PC-9 (cell line): ENCODE data around the gene DCTN4. TPM values are rescaled to one million over a fixed set of nuclear protein-coding genes. Genes with fewer than 3 reads are reported as not detected.

Experiments used
- BruUV-seq: library from RNA; stranded (reverse); fragments of 400-500 nt; replicated peaks from 2 replicates; lab custom pipeline; 2021; lab: Mats Ljungman, UMichigan
- CTCF ChIA-PET: fragments of 300-600 bp; sonication (Branson Sonifier 250); formaldehyde crosslinking; loops from one replicate; lab custom pipeline; 2022; ENCODE audit warnings: antibody characterized with exemption; lab: Charles Lee
- POLR2A ChIA-PET: fragments of 300-600 bp; sonication (Branson Sonifier 250); formaldehyde crosslinking; loops from one replicate; lab custom pipeline; 2022; ENCODE audit warnings: antibody characterized with exemption; ENCODE audit not compliant: unreplicated experiment; lab: Charles Lee
- DNase-seq, 2 experiments: peaks; one replicate each; pipeline versions ENCODE4 v3.0.0 to v3.0.0-alpha.2; 2015 to 2022; ENCODE audit warnings: mixed read lengths in 1 of 2
- H2AFZ ChIP-seq: fragments of 200-600 bp; sonication (generic); 2 replicates; pipeline ENCODE4 v1.8.1; 2017; ENCODE audit warnings: antibody characterized with exemption
- H3F3A ChIP-seq: fragments of 200-600 bp; sonication (generic); 2 replicates; pipeline ENCODE4 v1.8.1; 2017; ENCODE audit warnings: antibody characterized with exemption, mild to moderate bottlenecking, low read depth; ENCODE audit not compliant: insufficient read depth
- H3K27ac ChIP-seq: fragments of 200-600 bp; sonication (generic); 2 replicates; pipeline ENCODE4 v1.6.1; 2016; ENCODE audit warnings: mixed run types
- H3K27me3 ChIP-seq: fragments of 200-600 bp; sonication (generic); 2 replicates; pipeline ENCODE4 v1.6.1; 2016; ENCODE audit warnings: low read depth, mixed run types; ENCODE audit not compliant: insufficient read depth
- H3K36me3 ChIP-seq: fragments of 200-600 bp; sonication (generic); 2 replicates; pipeline ENCODE4 v1.6.1; 2016; ENCODE audit warnings: low read depth, mixed run types
- H3K4me1 ChIP-seq: fragments of 200-600 bp; sonication (generic); replicated peaks from 2 replicates; pipeline ENCODE4 v1.6.1; 2016; ENCODE audit warnings: mixed run types; ENCODE audit not compliant: insufficient read depth
- H3K4me2 ChIP-seq: fragments of 200-600 bp; sonication (generic); 2 replicates; pipeline ENCODE4 v1.6.1; 2017; ENCODE audit warnings: mixed run types
- H3K4me3 ChIP-seq: fragments of 200-600 bp; sonication (generic); 2 replicates; pipeline ENCODE4 v1.6.1; 2016; ENCODE audit warnings: mixed run types
- H3K79me2 ChIP-seq: fragments of 200-600 bp; sonication (generic); 2 replicates; pipeline ENCODE4 v1.6.1; 2017; ENCODE audit warnings: low read depth, mixed run types
- H3K9me2 ChIP-seq: fragments of 200-600 bp; sonication (generic); 2 replicates; pipeline ENCODE4 v1.8.1; 2017; ENCODE audit warnings: mild to moderate bottlenecking; ENCODE audit not compliant: insufficient read depth
- H3K9me3 ChIP-seq: fragments of 200-600 bp; sonication (generic); 2 replicates; pipeline ENCODE4 v1.8.1; 2016; ENCODE audit warnings: low read depth; ENCODE audit not compliant: insufficient read depth
- H4K20me1 ChIP-seq: fragments of 200-600 bp; sonication (generic); 2 replicates; pipeline ENCODE4 v1.8.1; 2017; ENCODE audit not compliant: insufficient read depth
- CTCF ChIP-seq: fragments of 200-600 bp; sonication (generic); conservative IDR thresholded peaks from 2 replicates; pipeline ENCODE4 v1.6.1; 2017; ENCODE audit warnings: mixed run types, antibody characterized with exemption, mild to moderate bottlenecking, moderate library complexity
- EZH2 ChIP-seq: fragments of 200-600 bp; sonication (generic); IDR thresholded peaks from 2 replicates; pipeline ENCODE4 v1.8.0; 2017; ENCODE audit warnings: antibody characterized with exemption, low read depth
- intact Hi-C: fragments of 100-400 bp; cut with micrococcal nuclease; formaldehyde crosslinking; loops from one replicate; pipeline ENCODE4 v1.10.0; 2022; ENCODE audit not compliant: unreplicated experiment
- total RNA-seq: library from RNA; stranded (reverse); gene quantifications from 2 replicates; pipeline ENCODE4 v1.2.3, GENCODE V29; 2021

DCTN4 gene
- total RNA-seq, 1 experiment from 2014 or later: 49.1 TPM

GRCh38 chr5:150670948-150671310 is 87.9 kb downstream of the DCTN4 start:
- Histone ChIP-seq H3K27me3 (no peaks in the 10 kb centered on the region), H3K4me3 (no peak overlapping the region), H3K4me1 (no peaks in the 10 kb centered on the region), H4K20me1 (no peaks in the 10 kb centered on the region), H3K79me2 (no peaks in the 10 kb centered on the region), H3K9me3 (no peaks in the 10 kb centered on the region), H3F3A (no peaks in the 10 kb centered on the region; the same call in 1 of the 2 replicates), H3K27ac (no peak overlapping the region), H3K4me2 (no peak overlapping the region), H3K9me2 (no peaks in the 10 kb centered on the region), H3K36me3 (no peaks in the 10 kb centered on the region), H2AFZ (no peak overlapping the region)
- ChIA-PET CTCF (no interaction called here), POLR2A (no interaction called here)
- intact Hi-C loops: no loop called here
- no peak for DNase-seq
- TF ChIP-seq EZH2: no peak
- no peak for TF ChIP-seq CTCF
- no TSS peak for BruUV-seq

GRCh38 chr5:150670275-150670947 is 88.4 kb downstream of the DCTN4 start:
- ChIA-PET CTCF (no interaction called here), POLR2A (no interaction called here)
- no peaks in the 10 kb centered on the region for H3K79me2 ChIP-seq
- TF ChIP-seq EZH2 (no peak), CTCF (no peak)
- H3K4me1 ChIP-seq: no peaks in the 10 kb centered on the region
- H3K36me3 ChIP-seq: no peaks in the 10 kb centered on the region
- no peaks in the 10 kb centered on the region for H3K9me3 ChIP-seq
- BruUV-seq: no TSS peak
- intact Hi-C loops: no loop called here
- no peaks in the 10 kb centered on the region for H4K20me1 ChIP-seq
- no peaks in the 10 kb centered on the region for H3K9me2 ChIP-seq
- no peak overlapping the region for H3K4me2 ChIP-seq
- H3K27me3 ChIP-seq: no peaks in the 10 kb centered on the region
- DNase-seq: no peak
- H3K4me3 ChIP-seq: no peak overlapping the region
- no peaks in the 10 kb centered on the region; the same call in 1 of the 2 replicates for H3F3A ChIP-seq
- H2AFZ ChIP-seq: no peak overlapping the region
- no peak overlapping the region for H3K27ac ChIP-seq

GRCh38 chr5:150665044-150665443 is 93.8 kb downstream of the DCTN4 start:
- no peaks in the 10 kb centered on the region for H3K9me2 ChIP-seq
- H3K27me3 ChIP-seq: peaks cover 20% of the 10 kb centered on the region
- BruUV-seq: no TSS peak
- no peak for DNase-seq
- TF ChIP-seq EZH2 (no peak), CTCF (no peak)
- H3K36me3 ChIP-seq: no peaks in the 10 kb centered on the region
- no peak overlapping the region for H3K27ac ChIP-seq
- ChIA-PET CTCF (interaction anchor here (0.7 kb wide), 1 partner anchor 10 kb away, joined by 3 read pairs; no protein-coding TSS in a partner anchor), POLR2A (no interaction called here)
- no peak overlapping the region for H3K4me2 ChIP-seq
- no peaks in the 10 kb centered on the region for H3K9me3 ChIP-seq
- H3F3A ChIP-seq: no peaks in the 10 kb centered on the region
- H2AFZ ChIP-seq: no peak overlapping the region
- no peak overlapping the region for H3K4me3 ChIP-seq
- H3K4me1 ChIP-seq: no peaks in the 10 kb centered on the region
- no peaks in the 10 kb centered on the region for H3K79me2 ChIP-seq
- intact Hi-C loops: no loop called here
- H4K20me1 ChIP-seq: no peaks in the 10 kb centered on the region
